Endothelial cell of hepatic sinusoid (primary cell): ENCODE measurements around the gene CDYL.

Experiments used
- in situ Hi-C: cut with HindIII; loops from 2 replicates; pipeline ENCODE4 v1.10.0; 2017; ENCODE audit warnings: low sequenced_read_pairs

The CDYL gene, protein sequence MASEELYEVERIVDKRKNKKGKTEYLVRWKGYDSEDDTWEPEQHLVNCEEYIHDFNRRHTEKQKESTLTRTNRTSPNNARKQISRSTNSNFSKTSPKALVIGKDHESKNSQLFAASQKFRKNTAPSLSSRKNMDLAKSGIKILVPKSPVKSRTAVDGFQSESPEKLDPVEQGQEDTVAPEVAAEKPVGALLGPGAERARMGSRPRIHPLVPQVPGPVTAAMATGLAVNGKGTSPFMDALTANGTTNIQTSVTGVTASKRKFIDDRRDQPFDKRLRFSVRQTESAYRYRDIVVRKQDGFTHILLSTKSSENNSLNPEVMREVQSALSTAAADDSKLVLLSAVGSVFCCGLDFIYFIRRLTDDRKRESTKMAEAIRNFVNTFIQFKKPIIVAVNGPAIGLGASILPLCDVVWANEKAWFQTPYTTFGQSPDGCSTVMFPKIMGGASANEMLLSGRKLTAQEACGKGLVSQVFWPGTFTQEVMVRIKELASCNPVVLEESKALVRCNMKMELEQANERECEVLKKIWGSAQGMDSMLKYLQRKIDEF

DNA sequence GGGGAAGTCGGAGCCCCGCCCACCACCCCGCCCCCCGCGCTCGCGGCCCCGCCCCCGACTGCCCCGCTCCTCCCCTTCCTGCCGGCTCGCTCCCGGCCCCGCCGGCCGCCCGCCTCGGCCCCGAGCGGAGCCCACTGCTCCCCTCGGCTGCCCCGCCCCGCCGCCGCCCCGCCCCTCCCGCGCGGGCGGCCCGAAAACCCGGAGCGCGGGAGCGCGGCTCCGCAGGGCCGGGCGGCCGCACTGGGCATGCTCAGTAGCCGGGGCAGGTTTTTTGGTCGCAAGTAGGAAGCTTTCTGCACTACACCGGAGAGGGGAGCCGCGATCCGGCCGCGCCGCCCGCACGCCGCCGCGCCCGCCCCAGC, at the start of gene CDYL:
CDYL (plus strand) TSS at position 274 of the 362 bp plus-strand sequence. CDS start 380 bp downstream, outside the sequence.
- in situ Hi-C loops = no loop called here

DNA sequence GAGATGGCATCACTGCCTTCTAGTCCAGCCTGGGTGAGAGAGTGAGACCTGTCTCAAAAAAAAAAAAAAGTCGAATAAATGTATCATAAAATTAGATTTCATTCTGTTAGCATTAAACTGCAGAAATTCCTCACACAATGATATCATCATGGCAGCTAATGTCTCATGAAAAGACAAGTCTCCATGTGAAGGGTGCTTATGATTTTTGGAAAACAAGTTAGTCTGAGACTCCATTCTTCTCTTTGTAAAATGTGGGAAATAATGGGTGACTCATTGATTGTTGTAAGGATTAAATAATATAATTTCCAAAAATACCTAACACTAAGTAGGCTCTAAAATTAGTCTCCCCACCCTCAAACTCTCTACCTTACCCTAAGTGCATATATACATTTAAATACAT, 49.6 kb upstream of the CDYL start:
- in situ Hi-C loops = loop anchor here (5.0 kb wide), 1 partner anchor 41 kb away; no protein-coding TSS in a partner anchor

DNA sequence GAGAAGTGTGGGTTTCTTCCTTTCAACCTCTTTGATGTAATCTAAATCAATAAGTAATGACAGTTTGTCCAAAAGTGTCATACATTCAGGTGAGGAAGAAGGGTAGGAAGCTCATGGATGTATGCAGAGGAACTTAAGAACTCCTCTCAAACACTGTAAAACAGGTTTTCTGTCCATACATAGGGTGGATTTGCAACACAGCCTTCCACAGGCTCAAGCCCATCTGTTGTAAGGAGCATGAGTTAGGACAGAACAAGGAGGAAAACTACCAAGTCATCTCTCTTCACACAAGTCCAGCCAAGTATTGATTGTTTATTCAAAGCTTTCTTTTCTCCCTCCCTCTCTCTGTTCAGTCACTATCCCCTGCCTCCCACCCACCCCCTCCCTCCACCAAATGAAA, 49.0 kb upstream of the CDYL start:
- in situ Hi-C loops = loop anchor here (5.0 kb wide), 1 partner anchor 40 kb away; no protein-coding TSS in a partner anchor

DNA sequence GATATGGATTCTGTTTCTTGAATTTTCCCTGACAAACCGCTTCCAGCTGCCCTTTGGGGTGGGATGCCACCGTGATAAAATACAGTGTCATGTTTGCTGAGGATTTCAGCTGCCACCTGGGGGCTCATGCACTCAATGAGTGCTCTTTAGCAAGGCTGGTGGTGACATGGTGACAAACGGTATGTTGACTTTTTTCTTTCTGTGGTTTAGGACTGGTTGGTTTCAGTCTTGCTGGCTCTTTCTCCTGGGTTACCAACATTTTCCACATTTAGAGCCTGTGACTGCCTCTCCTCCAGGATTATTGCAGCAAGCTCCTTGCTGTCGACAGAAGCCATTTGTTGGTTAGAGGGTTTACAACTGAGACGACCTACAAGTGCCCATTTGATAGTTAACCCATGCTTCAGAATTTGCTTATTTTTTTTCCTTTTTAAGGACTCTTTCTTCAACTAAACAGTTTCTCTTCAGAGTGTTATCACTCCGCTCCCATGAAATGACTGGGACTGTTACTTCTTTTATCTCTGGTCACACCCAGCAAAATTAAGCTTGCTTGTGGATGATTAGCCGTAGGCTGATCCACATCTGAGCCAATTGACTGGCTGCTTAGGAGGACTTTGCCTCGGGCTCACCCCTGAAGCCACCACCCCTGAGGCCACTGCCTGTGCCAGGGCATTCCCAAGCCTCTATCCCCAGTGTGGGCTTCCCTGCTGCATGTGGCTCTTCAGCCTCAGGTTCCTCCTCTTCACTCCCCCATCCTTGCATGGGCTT, 48.4 kb upstream of the CDYL start:
- in situ Hi-C loops = loop anchor here (5.0 kb wide), 1 partner anchor 39 kb away; no protein-coding TSS in a partner anchor

DNA sequence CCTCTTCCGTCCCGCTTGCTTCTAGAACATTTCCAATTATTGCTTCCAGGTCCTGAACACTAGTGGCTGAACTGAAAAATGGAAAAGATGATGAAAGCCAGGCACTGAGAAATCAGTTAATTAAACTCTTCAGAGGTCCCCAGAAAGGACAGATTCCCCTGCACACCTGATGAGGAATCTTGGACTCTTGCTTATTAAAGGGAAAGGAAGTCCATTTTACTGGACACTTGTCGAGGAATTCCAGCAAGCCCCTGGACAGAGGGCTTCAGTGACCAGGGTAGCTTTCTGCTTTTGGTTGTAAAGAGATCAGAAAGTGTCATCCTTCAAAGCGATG, 47.8 kb upstream of the CDYL start:
- in situ Hi-C loops = loop anchor here (5.0 kb wide), 1 partner anchor 39 kb away; no protein-coding TSS in a partner anchor

DNA sequence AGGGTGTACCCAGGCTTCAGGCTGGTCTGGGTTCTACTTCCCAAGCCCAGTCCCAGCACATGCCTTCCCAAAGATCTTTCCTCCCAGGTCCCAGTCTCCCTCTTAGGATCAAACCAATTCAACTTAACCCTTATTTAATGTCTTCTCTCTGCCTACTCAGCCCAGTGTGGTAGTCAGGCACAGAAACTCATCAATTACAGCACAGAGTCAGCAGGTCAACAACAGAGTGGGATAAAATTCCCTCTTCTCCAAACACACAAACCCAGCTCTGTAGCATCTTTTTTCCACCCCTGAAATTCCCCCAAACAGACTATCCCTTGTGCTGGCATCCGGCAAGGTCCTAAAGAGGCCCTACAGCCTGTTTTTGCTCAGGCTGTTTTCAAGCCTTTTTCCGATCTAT, 47.3 kb upstream of the CDYL start:
- in situ Hi-C loops = loop anchor here (5.0 kb wide), 1 partner anchor 38 kb away; no protein-coding TSS in a partner anchor

DNA sequence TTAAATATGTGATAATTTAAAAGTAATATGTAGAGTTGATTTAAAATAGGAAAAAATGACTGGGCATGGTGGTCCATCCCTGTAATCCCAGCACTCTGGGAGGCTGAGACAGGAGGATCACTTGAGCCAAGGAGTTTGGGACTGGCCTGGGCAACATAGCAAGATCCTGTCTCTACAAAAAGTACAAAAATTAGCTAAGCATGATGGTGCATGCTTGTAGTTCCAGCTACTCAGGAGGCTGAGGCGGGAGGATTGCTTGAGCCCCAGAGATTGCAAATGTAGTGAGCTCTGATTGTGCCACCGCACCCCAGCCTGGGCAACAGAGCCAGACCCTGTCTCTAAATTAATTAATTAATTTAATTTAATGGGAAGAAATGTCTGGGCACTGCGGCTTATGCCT, 44.2 kb upstream of the CDYL start:
- in situ Hi-C loops = no loop called here

DNA sequence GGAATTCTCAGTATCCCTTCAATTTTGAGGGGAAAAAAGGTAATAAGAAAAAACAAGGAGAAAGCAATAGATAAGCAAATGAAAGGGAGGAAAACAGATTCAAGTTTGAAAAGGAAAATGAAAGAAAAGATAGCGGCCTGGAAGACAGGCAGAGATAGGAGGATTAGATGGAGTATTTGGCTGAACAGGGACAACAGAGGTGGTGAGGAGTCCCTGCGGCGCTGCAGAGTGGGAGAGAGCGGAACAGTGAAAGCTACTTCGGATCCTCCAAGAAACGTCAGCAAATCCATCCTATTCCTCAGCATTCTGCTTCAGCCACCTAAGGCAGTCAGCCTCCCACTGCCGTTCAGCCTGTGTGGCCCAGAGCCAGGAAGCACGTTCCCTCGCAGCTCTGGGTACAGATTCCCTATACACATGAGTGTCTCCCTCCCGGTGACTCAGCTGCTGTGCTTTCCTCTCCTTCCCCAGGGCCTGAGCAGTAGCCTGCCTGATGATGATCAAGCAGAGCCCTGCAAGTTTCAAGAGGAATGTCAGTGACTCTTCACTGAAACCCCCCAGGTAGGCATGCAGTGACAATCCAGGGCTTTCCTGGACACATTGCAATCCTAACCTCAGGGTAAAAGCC, 43.4 kb upstream of the CDYL start:
- in situ Hi-C loops = no loop called here

DNA sequence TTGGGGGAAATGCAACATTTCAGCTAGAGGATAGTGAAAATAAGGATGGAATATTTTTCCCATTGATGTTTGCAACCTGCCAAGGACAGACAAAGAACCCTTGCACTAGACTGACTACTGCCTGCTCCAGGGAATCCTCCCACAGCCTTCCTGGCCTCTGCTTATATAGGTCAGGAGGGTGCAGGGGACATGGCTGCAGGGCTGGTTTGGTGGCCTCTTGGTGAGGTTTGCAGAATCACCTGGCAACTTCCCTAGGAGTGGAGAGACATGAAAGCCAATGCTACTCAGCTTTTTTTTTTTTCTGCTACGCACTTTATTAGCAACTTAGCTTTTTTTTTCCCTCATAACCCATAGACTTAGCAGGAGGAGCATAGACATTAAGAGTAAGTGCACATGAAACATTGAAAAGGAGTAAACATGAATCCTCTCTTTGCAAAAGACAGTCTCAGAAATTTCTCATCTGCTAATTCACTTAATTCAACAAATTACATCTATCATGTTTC, 39.8 kb upstream of the CDYL start:
- in situ Hi-C loops = no loop called here

DNA sequence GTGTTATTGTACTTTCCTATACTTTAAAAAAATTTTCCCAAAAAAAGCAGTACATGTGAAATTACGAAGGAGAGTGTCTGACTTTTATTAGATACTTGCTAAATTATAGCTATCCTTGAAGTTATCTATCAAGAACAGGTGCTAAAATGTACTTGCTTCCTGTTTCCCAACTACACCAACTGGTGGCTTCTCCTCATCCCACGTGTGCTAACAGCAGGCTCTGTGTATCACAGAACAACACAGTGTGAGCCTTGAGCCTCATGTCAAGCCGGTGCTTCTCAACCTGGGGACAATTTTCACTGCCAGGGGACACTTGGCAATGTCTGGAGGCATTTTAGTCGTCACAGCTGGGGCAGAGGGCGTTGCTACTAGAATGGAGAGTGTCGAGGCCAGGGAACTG, 36.2 kb upstream of the CDYL start:
- in situ Hi-C loops = no loop called here

DNA sequence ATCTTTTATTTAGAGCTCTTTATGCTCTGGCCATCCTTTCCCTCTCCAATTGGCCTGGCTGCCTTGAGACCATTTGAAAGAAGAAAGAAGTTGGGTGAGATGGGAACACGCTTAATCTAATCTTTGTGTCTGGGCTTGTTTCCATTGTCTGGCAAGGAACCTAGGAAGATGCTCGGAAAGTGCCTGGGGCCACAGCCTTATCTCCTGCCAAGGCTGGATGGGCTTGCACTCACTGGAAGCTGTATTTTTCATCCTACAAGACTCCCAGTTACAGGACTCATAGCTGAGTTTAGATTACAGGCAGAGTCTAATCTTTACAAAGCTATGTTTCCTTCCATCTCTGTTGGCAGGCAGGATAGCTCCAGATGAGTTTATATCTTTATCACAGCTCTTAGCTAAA, 33.1 kb upstream of the CDYL start:
- in situ Hi-C loops = no loop called here

DNA sequence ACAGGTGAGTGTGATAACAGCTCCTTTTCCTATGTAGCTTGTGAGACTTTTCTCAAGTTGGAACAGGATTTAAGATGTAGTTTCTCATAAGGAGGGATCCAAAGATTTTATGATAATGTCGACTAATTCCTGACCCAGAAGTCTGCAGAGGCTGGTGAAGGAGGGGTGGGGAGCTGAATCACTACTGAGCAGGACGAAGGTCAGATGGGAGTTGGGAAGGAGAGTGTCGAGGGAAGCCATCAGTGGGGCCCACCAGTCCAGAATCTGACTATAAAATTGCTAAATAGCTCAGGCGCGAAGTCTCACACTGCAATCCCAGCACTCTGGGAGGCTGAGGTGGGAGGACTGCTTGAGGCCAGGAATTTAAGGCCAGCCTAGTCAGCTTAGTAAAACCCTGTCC, 32.3 kb upstream of the CDYL start:
- in situ Hi-C loops = no loop called here

DNA sequence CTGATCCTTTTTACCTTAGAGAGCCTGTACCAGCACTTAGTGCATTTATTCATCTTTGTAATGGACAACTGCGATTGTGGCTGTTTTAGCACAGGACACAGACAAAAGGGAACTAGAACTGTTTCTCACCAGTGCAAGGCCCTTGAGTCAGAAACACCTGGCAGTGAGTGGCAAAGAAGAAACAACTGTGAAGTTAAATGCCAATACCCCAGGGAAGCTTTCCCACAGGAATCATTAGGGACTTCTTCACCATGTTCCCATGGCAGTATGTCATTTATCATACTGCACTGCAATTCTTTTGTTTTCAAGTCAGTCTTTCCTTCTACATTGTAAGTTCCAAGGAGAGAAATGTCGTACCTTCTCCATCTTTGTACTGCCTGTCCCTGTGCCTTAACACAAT, 28.6 kb upstream of the CDYL start:
- in situ Hi-C loops = no loop called here

DNA sequence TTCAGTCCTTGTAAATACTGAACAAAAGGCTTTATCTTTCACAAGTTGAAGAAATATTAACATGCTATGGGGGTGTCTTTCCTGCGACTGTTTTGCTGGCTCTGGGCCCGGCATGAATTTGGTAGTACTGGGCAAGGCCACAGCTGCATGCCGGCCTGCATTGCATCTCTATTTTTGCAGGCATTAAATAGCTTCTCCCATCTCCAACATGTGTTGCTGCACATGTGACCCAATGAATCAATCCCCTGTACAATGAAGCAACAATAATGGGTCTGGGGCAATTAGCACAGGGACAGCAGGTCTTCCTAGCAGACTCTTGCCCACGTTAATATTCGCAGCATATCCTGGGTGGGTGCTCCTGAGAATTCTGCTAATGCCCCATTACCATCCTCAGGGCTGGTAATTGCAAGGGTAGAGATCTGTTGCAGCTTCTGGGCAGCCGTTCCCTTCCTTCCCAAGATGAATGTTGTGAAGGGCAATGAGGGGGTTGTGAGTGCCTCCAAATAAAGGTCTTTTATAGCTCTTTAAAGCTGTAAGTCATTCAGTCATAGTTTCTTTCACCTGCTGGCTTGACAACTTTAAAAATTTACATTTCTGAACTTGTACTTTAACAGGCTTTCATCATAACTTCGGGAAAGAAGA, 24.3 kb upstream of the CDYL start:
- in situ Hi-C loops = no loop called here

DNA sequence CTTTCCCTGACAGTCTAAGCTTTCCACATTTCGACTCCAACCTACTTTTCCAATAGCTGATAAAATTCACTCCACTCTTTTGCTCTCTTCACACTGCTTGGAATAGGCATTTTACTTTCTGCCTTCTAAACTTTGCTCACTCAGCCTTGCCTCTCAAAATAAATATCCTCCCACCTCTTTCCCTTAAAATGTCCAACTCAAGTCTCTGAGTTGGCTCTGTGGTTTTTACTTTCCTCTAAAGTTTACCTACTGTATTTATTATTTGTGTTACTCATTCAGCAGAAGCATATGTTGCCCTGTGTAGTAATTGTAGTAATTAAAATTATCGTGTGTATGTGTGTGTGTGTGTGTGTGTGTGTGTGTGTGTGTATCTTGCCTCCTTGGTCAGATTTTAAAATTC, 20.0 kb upstream of the CDYL start:
- in situ Hi-C loops = no loop called here

DNA sequence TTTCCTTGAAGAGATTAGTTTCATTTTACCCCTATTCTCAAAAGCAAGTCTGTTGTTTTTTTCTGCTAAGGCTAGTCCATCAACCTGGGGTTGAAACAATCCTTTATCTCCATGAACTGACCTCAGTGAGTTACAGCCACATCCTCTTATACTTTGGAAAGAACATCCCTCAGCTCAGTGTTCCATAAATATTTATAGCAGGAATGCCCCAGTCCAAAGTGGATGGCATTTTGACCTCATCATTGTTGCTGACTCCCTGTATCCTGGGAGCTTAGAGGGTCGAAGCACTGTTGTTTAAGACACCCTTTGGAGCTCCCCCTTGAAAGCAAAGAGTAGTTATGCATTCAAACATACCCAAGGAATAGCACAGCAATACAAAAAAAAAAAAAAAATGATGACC, 16.2 kb upstream of the CDYL start:
- in situ Hi-C loops = no loop called here

DNA sequence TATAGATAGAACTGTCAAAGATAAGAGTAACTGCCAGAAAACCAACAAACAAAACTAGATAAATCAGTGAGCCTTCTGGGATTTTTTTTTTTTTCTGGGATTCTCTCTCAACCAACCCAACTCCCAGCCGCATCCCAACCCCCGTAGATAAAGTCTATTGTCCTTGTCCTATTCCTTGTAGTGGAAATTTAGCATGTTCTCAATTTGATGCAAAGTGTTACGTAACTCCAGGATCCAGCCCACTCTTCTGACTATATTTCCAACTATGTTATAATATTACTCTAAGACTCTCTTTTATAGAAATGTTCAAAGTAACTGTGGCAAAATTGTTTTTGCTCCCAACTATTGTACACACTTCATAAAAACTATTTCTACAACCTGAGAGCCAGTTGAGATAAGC, 15.4 kb upstream of the CDYL start:
- in situ Hi-C loops = no loop called here

DNA sequence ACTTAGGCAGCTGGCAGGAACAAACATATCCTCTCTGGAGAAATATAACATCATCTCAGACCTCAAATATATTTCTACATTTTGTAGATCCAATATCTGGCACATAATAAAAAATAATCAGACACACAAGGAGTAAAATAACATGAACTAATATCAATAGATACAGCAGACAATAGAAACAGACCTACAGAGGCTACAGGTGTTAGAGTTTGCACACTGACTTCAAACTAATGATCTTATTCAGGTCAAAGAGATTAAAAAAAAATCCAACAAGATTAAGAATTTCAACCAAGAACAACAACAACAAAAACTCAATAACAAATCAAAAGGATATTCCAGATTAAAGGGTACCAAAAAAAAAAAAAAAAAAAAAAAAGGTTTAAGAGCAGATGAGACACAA, 13.9 kb upstream of the CDYL start:
- in situ Hi-C loops = no loop called here

DNA sequence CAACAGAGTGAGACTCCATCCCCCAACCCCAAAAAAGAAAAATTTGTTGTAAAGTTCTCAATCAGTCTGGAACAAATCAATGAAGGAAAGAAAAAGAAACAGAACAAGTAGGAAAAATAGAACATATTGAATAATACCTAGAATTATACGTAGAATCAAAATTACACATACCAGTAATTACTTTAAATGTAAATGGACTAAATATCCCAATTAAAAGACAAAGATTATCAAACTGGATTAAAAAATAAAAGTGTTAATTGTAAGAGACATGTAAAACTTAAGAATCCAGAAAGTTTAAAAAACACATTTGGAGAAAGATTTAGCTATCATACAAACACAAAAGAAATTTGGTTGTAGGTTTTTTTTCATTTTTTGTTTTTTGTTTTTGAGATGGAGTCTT, 12.3 kb upstream of the CDYL start:
- in situ Hi-C loops = no loop called here

DNA sequence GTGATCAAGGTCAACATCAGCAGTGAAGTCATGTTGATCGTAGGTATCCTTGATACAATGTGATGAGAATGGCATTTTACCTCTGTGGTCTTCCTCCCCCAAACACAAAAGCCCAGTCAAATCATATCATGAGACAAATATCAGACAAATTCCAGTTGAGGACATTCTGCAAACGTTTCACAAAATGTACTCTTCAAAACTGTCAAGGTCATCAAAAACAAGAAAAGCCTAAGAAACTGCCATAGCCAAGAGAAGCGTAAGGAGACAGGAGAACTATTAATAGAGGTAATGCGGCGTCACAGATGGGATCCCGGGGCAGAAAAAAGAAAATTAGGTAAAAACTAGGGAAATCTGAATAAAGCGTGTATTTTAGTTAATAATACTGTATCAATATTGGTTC, 7.4 kb upstream of the CDYL start:
- in situ Hi-C loops = loop anchor here (5.0 kb wide), 1 partner anchor 42 kb away; no protein-coding TSS in a partner anchor

DNA sequence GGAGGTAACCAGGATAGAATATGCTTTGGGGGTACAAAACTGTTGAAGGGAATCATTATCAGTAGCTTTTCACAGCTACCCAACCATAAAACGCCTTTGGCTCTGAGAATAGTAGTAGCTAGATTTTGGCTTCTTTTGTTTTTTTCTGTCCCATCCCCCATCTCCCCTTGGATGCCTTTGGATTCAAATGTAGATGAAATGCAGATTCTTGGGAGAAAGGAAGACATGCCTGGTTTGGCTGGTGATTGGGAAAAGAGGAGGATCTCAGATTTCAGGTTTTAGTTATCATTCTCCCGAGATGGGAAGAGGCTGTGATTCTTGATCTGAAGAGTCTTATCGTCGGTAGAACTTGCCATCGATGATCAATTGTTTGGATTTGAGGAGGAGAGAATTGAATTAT, 3.5 kb upstream of the CDYL start:
- in situ Hi-C loops = no loop called here
